Measurements from ENCODE around the gene C19orf25. TPM values are rescaled to one million over a fixed set of nuclear protein-coding genes. Genes with fewer than 3 reads are reported as not detected.

Gene C19orf25
- total and polyA plus RNA-seq, 2 of the 13 experiments (the other 11 are each of a cell fraction or from before 2014, with no cell fraction given) = 14.2 to 32.4 TPM

- no peak for TF ChIP-seq AKNA (CRISPR knock-in tag; IDR thresholded peaks at IDR 0.05; ENCODE audit: borderline replicate concordance)
- peak; percentile 91 for TF ChIP-seq SP5 (CRISPR knock-in tag; IDR thresholded peaks at IDR 0.05; ENCODE audit: borderline replicate concordance, low read depth)
- TF ChIP-seq, protein P1, sequence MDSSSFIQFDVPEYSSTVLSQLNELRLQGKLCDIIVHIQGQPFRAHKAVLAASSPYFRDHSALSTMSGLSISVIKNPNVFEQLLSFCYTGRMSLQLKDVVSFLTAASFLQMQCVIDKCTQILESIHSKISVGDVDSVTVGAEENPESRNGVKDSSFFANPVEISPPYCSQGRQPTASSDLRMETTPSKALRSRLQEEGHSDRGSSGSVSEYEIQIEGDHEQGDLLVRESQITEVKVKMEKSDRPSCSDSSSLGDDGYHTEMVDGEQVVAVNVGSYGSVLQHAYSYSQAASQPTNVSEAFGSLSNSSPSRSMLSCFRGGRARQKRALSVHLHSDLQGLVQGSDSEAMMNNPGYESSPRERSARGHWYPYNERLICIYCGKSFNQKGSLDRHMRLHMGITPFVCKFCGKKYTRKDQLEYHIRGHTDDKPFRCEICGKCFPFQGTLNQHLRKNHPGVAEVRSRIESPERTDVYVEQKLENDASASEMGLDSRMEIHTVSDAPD (CRISPR knock-in tag; IDR thresholded peaks at IDR 0.05) = no peak
- no peak for TF ChIP-seq HOXD1 (CRISPR knock-in tag; IDR thresholded peaks at IDR 0.05)
- no peak for TF ChIP-seq ZNF780A (CRISPR knock-in tag; IDR thresholded peaks at IDR 0.05)
- TF ChIP-seq GTF3A (CRISPR knock-in tag; conservative IDR thresholded peaks at IDR 0.05) = 0 out of 2 replicates have a peak, but pooled peaks have one; percentile 44
- no peak for TF ChIP-seq ZNF503 (CRISPR knock-in tag; IDR thresholded peaks at IDR 0.05)
- 0 out of 2 replicates have a peak, but pooled peaks have one; percentile 25 for TF ChIP-seq ZGPAT (CRISPR knock-in tag; IDR thresholded peaks at IDR 0.05)
- TF ChIP-seq, protein P2, sequence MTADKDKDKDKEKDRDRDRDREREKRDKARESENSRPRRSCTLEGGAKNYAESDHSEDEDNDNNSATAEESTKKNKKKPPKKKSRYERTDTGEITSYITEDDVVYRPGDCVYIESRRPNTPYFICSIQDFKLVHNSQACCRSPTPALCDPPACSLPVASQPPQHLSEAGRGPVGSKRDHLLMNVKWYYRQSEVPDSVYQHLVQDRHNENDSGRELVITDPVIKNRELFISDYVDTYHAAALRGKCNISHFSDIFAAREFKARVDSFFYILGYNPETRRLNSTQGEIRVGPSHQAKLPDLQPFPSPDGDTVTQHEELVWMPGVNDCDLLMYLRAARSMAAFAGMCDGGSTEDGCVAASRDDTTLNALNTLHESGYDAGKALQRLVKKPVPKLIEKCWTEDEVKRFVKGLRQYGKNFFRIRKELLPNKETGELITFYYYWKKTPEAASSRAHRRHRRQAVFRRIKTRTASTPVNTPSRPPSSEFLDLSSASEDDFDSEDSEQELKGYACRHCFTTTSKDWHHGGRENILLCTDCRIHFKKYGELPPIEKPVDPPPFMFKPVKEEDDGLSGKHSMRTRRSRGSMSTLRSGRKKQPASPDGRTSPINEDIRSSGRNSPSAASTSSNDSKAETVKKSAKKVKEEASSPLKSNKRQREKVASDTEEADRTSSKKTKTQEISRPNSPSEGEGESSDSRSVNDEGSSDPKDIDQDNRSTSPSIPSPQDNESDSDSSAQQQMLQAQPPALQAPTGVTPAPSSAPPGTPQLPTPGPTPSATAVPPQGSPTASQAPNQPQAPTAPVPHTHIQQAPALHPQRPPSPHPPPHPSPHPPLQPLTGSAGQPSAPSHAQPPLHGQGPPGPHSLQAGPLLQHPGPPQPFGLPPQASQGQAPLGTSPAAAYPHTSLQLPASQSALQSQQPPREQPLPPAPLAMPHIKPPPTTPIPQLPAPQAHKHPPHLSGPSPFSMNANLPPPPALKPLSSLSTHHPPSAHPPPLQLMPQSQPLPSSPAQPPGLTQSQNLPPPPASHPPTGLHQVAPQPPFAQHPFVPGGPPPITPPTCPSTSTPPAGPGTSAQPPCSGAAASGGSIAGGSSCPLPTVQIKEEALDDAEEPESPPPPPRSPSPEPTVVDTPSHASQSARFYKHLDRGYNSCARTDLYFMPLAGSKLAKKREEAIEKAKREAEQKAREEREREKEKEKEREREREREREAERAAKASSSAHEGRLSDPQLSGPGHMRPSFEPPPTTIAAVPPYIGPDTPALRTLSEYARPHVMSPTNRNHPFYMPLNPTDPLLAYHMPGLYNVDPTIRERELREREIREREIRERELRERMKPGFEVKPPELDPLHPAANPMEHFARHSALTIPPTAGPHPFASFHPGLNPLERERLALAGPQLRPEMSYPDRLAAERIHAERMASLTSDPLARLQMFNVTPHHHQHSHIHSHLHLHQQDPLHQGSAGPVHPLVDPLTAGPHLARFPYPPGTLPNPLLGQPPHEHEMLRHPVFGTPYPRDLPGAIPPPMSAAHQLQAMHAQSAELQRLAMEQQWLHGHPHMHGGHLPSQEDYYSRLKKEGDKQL (CRISPR knock-in tag; IDR thresholded peaks at IDR 0.05; ENCODE audit: low read depth) = peak; percentile 14; the same call in 1 of the 2 replicates
- TF ChIP-seq THYN1 (CRISPR knock-in tag; IDR thresholded peaks at IDR 0.05; ENCODE audit: borderline replicate concordance, low read depth) = no peak
Measured at GRCh38 chr19:1424192-1424955, 54.6 kb downstream of the C19orf25 start (continued).
